HT-29 (cell line): Measurements from ENCODE around the gene CCDC159. TPM values are rescaled to one million over a fixed set of nuclear protein-coding genes. Genes with fewer than 3 reads are reported as not detected.
"Not testable (repeated sequence)": the region's sequence is repeated elsewhere in the genome, so short reads cannot be mapped to it uniquely, and the experiment has no call there.

Experiments
- DNase-seq: peaks from one replicate; pipeline ENCODE4 v3.0.0-alpha.2; 2015; ENCODE audit warnings: low spot score
- total RNA-seq: library from RNA; depleted of rRNA; stranded (reverse); fragments of >200 nt; shearing (Covaris generic); gene quantifications from 2 replicates; pipeline ENCODE4 v1.2.3, GENCODE V29; 2014

CCDC159 gene
- total RNA-seq, 1 experiment from 2014 or later, result 9.2 TPM

- DNase-seq, result no peak
Observed at GRCh38 chr19:11365557-11366117, 19.3 kb downstream of the CCDC159 start.

- no peak for DNase-seq
Observed at GRCh38 chr19:11367528-11367927, 21.2 kb downstream of the CCDC159 start.

- no peak for DNase-seq
Observed at GRCh38 chr19:11370744-11371143, 24.4 kb downstream of the CCDC159 start.

- DNase-seq, result peak; percentile 46
Observed at GRCh38 chr19:11373166-11373884, 27.0 kb downstream of the CCDC159 start.

GRCh38 chr19:11373885-11374432, 27.6 kb downstream of the CCDC159 start:
- DNase-seq, result no peak

- peak; percentile 96 for DNase-seq
Observed at GRCh38 chr19:11374433-11375142, 28.3 kb downstream of the CCDC159 start, which contains the start of gene SWSAP1. Gene SWSAP1, plus strand, starts transcription at chr19:11374666. Its CDS starts 15 bp downstream, at chr19:11374681.

- DNase-seq, result no peak
Observed at GRCh38 chr19:11375143-11375948, 29.0 kb downstream of the CCDC159 start.

GRCh38 chr19:11377237-11377636, 30.9 kb downstream of the CCDC159 start:
- peak; percentile 25 for DNase-seq

GRCh38 chr19:11377756-11378155, 31.4 kb downstream of the CCDC159 start:
- DNase-seq, result no peak

GRCh38 chr19:11378319-11379189, 32.2 kb downstream of the CCDC159 start:
- DNase-seq, result peak; percentile 45

GRCh38 chr19:11379269-11379845, 33.0 kb downstream of the CCDC159 start:
- DNase-seq, result not testable (repeated sequence)

- DNase-seq, result no peak
Observed at GRCh38 chr19:11379857-11380350, 33.6 kb downstream of the CCDC159 start.

GRCh38 chr19:11380653-11381537, 34.6 kb downstream of the CCDC159 start:
- DNase-seq, result peak; percentile 95

- DNase-seq, result no peak
Observed at GRCh38 chr19:11382898-11383705, 36.8 kb downstream of the CCDC159 start.

- no peak for DNase-seq
Observed at GRCh38 chr19:11383706-11384048, 37.4 kb downstream of the CCDC159 start.

- no peak for DNase-seq
Observed at GRCh38 chr19:11384778-11385129, 38.4 kb downstream of the CCDC159 start.

- no peak for DNase-seq
Observed at GRCh38 chr19:11387162-11388034, 41.1 kb downstream of the CCDC159 start.
